Measurements from ENCODE around the gene FYB1.
"Not testable (repeated sequence)": the region's sequence is repeated elsewhere in the genome, so short reads cannot be mapped to it uniquely, and the experiment has no call there.

Gene FYB1, protein sequence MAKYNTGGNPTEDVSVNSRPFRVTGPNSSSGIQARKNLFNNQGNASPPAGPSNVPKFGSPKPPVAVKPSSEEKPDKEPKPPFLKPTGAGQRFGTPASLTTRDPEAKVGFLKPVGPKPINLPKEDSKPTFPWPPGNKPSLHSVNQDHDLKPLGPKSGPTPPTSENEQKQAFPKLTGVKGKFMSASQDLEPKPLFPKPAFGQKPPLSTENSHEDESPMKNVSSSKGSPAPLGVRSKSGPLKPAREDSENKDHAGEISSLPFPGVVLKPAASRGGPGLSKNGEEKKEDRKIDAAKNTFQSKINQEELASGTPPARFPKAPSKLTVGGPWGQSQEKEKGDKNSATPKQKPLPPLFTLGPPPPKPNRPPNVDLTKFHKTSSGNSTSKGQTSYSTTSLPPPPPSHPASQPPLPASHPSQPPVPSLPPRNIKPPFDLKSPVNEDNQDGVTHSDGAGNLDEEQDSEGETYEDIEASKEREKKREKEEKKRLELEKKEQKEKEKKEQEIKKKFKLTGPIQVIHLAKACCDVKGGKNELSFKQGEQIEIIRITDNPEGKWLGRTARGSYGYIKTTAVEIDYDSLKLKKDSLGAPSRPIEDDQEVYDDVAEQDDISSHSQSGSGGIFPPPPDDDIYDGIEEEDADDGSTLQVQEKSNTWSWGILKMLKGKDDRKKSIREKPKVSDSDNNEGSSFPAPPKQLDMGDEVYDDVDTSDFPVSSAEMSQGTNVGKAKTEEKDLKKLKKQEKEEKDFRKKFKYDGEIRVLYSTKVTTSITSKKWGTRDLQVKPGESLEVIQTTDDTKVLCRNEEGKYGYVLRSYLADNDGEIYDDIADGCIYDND

GRCh38 chr5:39219437-39219836 lies at the start of gene FYB1:
FYB1 (minus strand) TSS chr5:39219563; CDS start chr5:39202960, 16,603 bp downstream.
- DNase-seq (ENCODE audit: low read depth): no peak

- no peak for DNase-seq (ENCODE audit: low read depth)
Observed at GRCh38 chr5:39267186-39267585, 47.8 kb upstream of the FYB1 start.

GRCh38 chr5:39266442-39266841 lies 47.1 kb upstream of the FYB1 start:
- no peak for DNase-seq (ENCODE audit: low read depth)

GRCh38 chr5:39264528-39264927 lies 45.2 kb upstream of the FYB1 start:
- no peak for DNase-seq (ENCODE audit: low read depth)

GRCh38 chr5:39262981-39263380 lies 43.6 kb upstream of the FYB1 start:
- DNase-seq (ENCODE audit: low read depth): no peak

DNA sequence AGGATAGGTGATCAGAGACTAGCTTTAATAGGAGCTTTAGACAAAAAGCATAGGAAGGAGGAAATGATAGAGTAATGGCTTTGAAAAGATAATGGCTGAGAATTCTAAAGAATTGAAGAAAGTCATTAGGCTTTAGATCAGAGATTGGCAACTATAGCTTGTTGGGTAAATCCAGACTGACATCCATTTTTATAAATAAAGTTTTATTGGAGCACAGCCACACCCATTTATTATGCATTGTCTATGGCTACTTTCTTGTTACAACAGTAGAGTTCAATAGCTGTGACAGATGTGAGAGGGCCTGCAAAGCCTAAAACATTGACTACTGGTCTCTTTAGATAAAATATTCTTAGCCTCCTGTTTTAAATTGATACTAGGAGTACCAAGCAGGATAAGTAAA lies 40.7 kb upstream of the FYB1 start:
- no peak for DNase-seq (ENCODE audit: low read depth)

DNA sequence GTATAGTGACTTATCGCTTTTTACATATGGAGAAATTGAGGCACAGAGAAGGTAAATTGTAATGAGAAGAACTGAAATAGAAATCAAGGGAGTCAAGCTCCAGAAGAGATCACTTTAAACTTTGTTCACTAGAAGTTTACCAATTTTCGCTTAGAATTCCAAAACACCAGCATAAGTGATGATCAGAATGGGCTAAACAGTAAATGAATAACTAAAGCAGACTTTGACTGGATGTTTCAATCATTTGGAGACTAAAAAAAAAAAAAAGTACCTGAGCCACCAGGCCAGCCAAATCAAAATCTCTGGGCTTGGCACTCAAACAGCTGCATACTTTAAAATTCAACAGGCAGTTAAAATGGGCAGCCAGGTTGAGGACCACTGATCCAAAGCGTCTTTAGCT lies 38.2 kb upstream of the FYB1 start:
- DNase-seq (ENCODE audit: low read depth): no peak

- DNase-seq (ENCODE audit: low read depth): peak; percentile 70
Observed at GRCh38 chr5:39256477-39257235, 37.3 kb upstream of the FYB1 start.

- no peak for DNase-seq (ENCODE audit: low read depth)
Observed at GRCh38 chr5:39255406-39255805, 36.0 kb upstream of the FYB1 start.

DNA sequence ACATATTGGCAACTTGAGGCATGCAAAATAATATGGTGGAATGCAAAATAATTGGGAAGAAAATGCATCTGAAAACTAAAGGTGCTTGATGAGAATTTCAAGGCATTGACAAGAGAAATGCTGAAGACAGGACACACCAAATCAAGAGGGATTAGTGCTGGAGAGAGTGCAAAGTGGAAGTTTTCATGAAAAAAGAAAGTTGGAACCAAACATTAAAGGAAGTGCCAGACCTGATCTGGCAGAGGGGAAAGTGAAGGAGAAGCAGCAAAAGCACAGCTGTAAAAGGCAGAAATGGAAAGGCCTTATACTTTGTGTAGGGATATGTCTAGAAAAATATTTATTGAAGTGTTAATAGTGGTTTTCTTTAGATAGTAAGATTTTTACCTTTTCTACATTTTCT lies 35.3 kb upstream of the FYB1 start:
- DNase-seq (ENCODE audit: low read depth): no peak

GRCh38 chr5:39253196-39253595 lies 33.8 kb upstream of the FYB1 start:
- peak; percentile 13 for DNase-seq (ENCODE audit: low read depth)

DNA sequence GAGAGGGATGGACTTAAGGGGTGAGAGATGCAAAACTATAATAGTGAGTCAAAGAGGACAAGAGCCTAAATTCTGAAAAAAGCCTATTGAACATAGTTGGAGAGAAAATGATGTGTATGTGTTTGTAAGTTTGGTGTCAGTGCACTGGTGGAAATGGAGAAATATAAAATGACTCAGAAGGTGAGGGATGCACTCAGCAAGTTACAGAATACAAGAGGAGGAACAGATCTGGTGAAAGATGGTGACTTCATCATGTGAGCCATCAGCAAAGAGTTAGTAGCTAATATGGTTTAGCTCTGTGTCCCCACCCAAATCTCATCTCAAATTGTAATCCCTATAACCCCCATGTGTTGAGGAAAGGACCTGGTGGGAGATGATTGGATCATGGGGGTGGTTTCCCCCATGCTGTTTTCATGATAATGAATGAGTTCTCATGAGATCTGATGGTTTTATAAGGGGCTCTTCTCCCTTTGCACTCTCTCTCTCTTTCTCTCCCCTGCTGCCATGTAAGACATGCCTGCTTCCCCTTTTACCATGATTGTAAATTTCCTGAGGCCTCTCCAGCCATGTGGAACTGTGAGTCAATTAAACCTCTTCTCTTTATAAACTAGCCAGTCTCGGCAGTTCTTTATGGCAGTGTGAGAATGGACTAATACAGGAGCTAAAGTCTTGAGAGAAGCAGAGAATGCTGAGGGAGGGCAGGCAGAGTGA lies 30.4 kb upstream of the FYB1 start:
- DNase-seq (ENCODE audit: low read depth): no peak

GRCh38 chr5:39249069-39249468 lies 29.7 kb upstream of the FYB1 start:
- DNase-seq (ENCODE audit: low read depth): no peak

DNA sequence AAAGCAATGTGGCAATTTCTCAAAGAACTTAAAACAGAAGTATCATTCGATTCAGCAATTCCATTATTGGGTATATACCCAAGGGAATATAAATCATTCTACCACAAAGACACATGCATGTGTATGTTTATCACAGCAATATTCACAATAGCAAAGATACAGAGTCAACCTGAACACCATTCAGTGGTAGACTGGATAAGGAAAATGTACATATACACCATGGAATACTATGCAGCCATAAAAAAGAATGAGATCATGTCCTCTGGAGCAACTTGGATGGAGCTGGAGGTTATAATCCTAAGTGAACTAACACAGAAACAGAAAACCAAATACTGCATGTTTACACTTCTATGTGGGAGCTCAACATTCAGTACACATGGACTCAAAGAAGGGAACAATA lies 21.4 kb upstream of the FYB1 start:
- DNase-seq (ENCODE audit: low read depth): no peak

DNA sequence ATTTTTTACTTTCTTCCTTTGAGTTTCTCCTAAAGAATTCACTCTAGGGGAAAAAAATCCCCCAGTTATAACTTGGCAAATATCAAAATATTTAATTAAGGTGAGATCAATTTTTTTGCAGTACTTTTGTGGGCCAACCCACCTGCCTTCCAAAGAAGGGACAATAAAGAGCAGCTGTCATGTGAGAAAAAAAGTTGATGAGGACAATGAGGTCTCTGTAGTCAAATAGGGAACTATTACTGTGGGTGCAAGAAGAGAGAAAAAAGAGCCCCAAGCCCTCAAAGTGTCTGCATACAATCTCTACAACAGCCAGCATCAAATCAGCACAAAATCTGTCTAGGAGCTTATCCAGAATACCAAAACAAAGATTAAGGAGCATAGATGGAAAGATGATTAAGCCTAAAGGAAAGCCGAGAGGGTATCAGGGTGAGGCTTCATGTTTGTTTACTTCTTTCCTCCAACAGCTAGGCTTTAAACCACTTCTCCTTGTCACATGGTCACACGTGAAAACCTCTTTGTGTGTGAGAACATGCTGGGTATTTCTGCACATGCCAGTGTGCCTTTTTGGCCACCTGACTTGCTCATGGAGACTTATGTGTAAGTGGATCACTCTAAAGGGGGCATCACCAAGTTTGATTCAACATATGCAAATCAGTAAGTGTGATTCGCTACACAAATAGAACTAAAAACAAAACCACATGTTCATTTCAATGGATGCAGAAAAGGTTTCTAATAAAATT lies 19.2 kb upstream of the FYB1 start:
- DNase-seq (ENCODE audit: low read depth): no peak

DNA sequence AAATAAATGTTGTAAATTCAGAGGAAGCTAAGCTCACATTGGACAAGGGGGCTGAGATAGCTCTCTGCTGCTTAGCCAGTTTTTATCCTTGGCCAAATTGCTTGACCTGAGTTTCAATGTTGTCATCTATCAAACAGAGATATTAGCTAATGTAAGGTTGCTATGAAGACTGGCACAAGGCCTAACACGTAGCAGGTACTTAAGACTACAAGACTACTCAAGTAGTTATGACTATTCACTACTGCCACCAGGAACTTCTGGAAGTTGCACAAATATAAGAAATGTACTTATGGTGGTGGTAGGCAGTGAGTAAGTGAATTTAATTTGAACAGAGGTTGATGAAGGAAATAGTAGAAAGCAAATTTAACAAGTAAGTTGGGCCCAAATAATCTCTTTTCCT lies 17.4 kb upstream of the FYB1 start:
- DNase-seq (ENCODE audit: low read depth): no peak

DNA sequence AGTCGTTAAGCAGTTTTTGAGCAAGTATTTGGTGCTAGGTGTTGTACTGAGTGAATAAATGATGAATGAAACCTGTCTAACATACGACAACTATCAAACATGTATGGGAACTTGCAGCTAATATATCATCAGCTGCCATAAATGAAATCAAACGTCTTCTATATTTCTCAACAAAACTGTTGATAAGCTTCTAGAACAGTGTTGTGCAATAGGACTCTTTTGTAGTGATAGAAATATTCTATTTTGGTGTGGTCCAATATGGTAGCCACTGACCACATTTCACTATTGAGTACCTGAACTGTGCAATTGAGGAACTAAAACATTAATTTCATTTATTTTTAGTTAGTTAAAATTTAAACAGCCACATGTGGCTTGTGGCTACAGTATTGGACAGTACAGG lies 16.3 kb upstream of the FYB1 start:
- DNase-seq (ENCODE audit: low read depth): no peak

DNA sequence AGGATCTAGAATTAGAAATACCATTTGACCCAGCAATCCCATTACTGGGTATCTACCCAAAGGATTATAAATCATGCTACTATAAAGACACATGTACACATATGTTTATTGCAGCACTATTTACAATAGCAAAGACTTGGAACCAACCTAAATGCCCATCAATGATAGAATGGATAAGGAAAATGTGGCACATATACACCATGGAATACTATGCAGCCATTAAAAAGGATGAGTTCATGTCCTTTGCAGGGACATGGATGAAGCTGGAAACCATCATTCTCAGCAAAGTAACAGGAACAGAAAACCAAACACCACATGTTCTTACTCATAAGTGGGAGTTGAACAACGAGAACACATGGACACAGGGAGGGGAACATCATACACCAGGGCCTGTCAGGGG lies 15.1 kb upstream of the FYB1 start:
- DNase-seq (ENCODE audit: low read depth): not testable (repeated sequence)

- DNase-seq (ENCODE audit: low read depth): no peak
Observed at GRCh38 chr5:39233783-39234182, 14.4 kb upstream of the FYB1 start.

DNA sequence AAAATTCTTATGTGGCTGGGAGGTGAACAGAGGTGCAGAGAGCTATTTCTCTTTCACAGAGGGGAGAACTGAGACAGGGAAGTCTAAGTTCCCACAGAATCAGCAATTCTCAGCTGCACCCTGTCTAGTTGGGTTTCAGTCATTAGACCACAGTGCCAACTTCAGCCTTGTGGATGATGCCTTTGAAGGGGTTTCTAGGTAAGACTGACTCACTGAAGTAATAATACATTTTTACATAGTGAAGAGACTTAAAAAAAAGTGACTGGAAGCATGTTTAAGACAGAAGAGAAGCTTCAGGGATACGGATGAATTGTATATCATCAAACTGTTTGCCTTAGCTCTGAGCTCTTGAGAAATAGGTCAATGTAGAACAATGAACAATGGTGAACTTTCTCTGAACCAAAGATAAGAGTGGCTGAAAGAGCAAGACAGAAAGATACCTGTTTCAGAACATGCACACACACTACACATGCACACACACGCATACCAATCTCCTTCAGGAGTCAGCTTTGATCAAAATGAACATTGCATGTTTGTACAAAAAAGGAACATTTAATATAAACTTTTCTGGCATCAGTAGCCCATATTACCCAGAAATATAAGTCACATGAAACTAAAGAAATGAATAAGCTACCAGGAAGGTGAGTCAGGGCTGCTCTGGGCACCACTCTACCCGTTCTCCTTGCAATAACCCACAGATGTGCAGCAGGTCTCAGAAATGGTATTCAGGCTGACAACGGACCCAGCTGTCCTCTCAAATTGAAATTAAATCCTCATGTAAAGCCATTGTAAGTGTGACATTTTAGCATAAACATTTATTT lies 12.6 kb upstream of the FYB1 start:
- no peak for DNase-seq (ENCODE audit: low read depth)

Data from stromal cell of bone marrow (primary cell).